ENCODE data around the gene MICALL1.

Gene MICALL1

GRCh38 chr22:37910890-37911672 is 5.0 kb downstream of the MICALL1 start:
- ChIA-PET CTCF (interaction anchor here (1.0 kb wide), 1 partner anchor 23 kb away, joined by 3 read pairs; no protein-coding TSS in a partner anchor), POLR2A (interaction anchor here (0.6 to 1.6 kb wide), 3 partner anchors 12 to 106 kb away, joined by 3 to 6 read pairs (median 4); partner anchors contain the start of genes C22orf23 and POLR2F)
- TF ChIP-seq SUZ12 (IDR thresholded peaks at IDR 0.05): no peak
- TF ChIP-seq, protein P1, sequence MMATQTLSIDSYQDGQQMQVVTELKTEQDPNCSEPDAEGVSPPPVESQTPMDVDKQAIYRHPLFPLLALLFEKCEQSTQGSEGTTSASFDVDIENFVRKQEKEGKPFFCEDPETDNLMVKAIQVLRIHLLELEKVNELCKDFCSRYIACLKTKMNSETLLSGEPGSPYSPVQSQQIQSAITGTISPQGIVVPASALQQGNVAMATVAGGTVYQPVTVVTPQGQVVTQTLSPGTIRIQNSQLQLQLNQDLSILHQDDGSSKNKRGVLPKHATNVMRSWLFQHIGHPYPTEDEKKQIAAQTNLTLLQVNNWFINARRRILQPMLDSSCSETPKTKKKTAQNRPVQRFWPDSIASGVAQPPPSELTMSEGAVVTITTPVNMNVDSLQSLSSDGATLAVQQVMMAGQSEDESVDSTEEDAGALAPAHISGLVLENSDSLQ (IDR thresholded peaks at IDR 0.05): no peak
- no peak for TF ChIP-seq FOXK2 (IDR thresholded peaks at IDR 0.05)
- no peak for TF ChIP-seq FOXM1 (IDR thresholded peaks at IDR 0.05; ENCODE audit: borderline replicate concordance)
- no peak for TF ChIP-seq FOXA1 (IDR thresholded peaks at IDR 0.05)
- no peak for TF ChIP-seq NFRKB (IDR thresholded peaks at IDR 0.05)
- TF ChIP-seq BHLHE40 (IDR thresholded peaks at IDR 0.05; ENCODE audit: borderline replicate concordance): no peak
- no peak for TF ChIP-seq ZNF384 (IDR thresholded peaks at IDR 0.05)
- no peak for TF ChIP-seq L3MBTL2 (conservative IDR thresholded peaks at IDR 0.05)
- TF ChIP-seq CTBP1 (IDR thresholded peaks at IDR 0.05; ENCODE audit: borderline replicate concordance): no peak
- TF ChIP-seq SP1 (IDR thresholded peaks at IDR 0.05): no peak
- no peak for TF ChIP-seq HDGF (IDR thresholded peaks at IDR 0.05; ENCODE audit: borderline replicate concordance)
- TF ChIP-seq ARNT (IDR thresholded peaks at IDR 0.05): no peak
- no peak for TF ChIP-seq TARDBP (IDR thresholded peaks at IDR 0.05)
- TF ChIP-seq LEF1 (IDR thresholded peaks at IDR 0.05; ENCODE audit: borderline replicate concordance): no peak
- no peak for TF ChIP-seq ELF4 (IDR thresholded peaks at IDR 0.05)
- no peak for DNase-seq (ENCODE audit: extremely low spot score)

DNA sequence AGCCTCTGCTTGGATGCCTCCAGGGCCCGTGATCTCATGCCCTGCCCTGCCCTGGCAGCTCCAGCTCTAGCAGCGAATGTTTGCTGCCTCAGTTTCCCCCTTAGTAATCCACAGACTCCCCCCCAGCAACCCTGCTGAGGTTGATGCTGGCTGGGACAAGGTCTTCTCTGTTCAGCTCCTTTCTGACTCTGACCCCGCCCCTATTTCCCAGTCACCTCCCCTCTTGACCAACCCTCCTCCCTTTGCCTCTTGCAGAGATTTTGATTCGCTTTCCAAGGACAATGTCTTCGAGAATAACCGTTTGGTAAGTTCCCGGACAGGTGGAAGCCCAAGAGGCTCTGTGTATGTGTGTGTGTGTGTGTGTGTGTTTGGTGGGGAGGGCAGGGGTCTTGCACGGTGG is 5.6 kb downstream of the MICALL1 start:
- ChIA-PET CTCF (interaction anchor here (1.0 kb wide), 1 partner anchor 23 kb away, joined by 3 read pairs; no protein-coding TSS in a partner anchor), POLR2A (interaction anchor here (1.4 kb wide), 1 partner anchor 107 kb away, joined by 6 read pairs; a partner anchor contains a TSS)
- TF ChIP-seq LEF1 (IDR thresholded peaks at IDR 0.05; ENCODE audit: borderline replicate concordance): no peak
- no peak for TF ChIP-seq CTBP1 (IDR thresholded peaks at IDR 0.05; ENCODE audit: borderline replicate concordance)
- TF ChIP-seq FOXA1 (IDR thresholded peaks at IDR 0.05): no peak
- no peak for TF ChIP-seq ZNF384 (IDR thresholded peaks at IDR 0.05)
- no peak for TF ChIP-seq HDGF (IDR thresholded peaks at IDR 0.05; ENCODE audit: borderline replicate concordance)
- TF ChIP-seq NFRKB (IDR thresholded peaks at IDR 0.05): no peak
- TF ChIP-seq FOXM1 (IDR thresholded peaks at IDR 0.05; ENCODE audit: borderline replicate concordance): no peak
- TF ChIP-seq BHLHE40 (IDR thresholded peaks at IDR 0.05; ENCODE audit: borderline replicate concordance): no peak
- TF ChIP-seq L3MBTL2 (conservative IDR thresholded peaks at IDR 0.05): no peak
- no peak for TF ChIP-seq ARNT (IDR thresholded peaks at IDR 0.05)
- TF ChIP-seq TARDBP (IDR thresholded peaks at IDR 0.05): no peak
- no peak for TF ChIP-seq SP1 (IDR thresholded peaks at IDR 0.05)
- TF ChIP-seq, protein P1 (IDR thresholded peaks at IDR 0.05): no peak
- TF ChIP-seq FOXK2 (IDR thresholded peaks at IDR 0.05): no peak
- DNase-seq (ENCODE audit: extremely low spot score): no peak

DNA sequence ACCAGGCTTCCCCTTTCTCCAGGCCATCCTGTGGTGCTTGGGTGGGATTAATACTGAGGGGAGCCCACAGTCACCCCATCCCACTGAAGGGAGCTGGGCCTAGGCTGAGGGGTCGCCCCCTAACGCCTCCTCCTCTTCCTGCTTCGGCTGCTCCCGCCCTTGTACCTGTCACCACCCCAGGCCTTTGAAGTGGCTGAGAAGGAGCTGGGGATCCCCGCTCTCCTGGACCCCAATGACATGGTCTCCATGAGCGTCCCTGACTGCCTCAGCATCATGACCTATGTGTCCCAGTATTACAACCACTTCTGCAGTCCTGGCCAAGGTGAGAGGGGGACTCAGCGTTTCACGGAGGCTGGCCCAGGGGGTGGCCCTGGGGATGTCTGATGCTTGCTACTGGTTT is 6.1 kb downstream of the MICALL1 start:
- TF ChIP-seq ZNF384 (IDR thresholded peaks at IDR 0.05) (no peak), TARDBP (IDR thresholded peaks at IDR 0.05) (no peak), ELF4 (IDR thresholded peaks at IDR 0.05) (no peak), FOXM1 (IDR thresholded peaks at IDR 0.05; ENCODE audit: borderline replicate concordance) (no peak), FOXK2 (IDR thresholded peaks at IDR 0.05) (no peak), CTBP1 (IDR thresholded peaks at IDR 0.05; ENCODE audit: borderline replicate concordance) (no peak), FOXA1 (IDR thresholded peaks at IDR 0.05) (no peak), LEF1 (IDR thresholded peaks at IDR 0.05; ENCODE audit: borderline replicate concordance) (no peak)
- DNase-seq (ENCODE audit: extremely low spot score): no peak
- ChIA-PET POLR2A (no interaction called here), CTCF (no interaction called here)

GRCh38 chr22:37913233-37913721 is 7.2 kb downstream of the MICALL1 start:
- no peak for DNase-seq (ENCODE audit: extremely low spot score)
- ChIA-PET CTCF (no interaction called here), POLR2A (interaction anchor here (1.2 kb wide), 1 partner anchor 8 kb away, joined by 5 read pairs; no protein-coding TSS in a partner anchor)
- TF ChIP-seq FOXM1 (IDR thresholded peaks at IDR 0.05; ENCODE audit: borderline replicate concordance) (no peak), L3MBTL2 (conservative IDR thresholded peaks at IDR 0.05) (no peak), NFRKB (IDR thresholded peaks at IDR 0.05) (no peak), ARNT (IDR thresholded peaks at IDR 0.05) (no peak), SUZ12 (IDR thresholded peaks at IDR 0.05) (no peak), ELF4 (IDR thresholded peaks at IDR 0.05) (no peak), HDGF (IDR thresholded peaks at IDR 0.05; ENCODE audit: borderline replicate concordance) (no peak), ZNF384 (IDR thresholded peaks at IDR 0.05) (no peak)

- POLR2A ChIA-PET: interaction anchor here (1.3 to 2.8 kb wide), 2 partner anchors 10 kb away, joined by 7 to 8 read pairs; partner anchors contain the start of gene MICALL1
- TF ChIP-seq TARDBP (IDR thresholded peaks at IDR 0.05) (no peak), ARNT (IDR thresholded peaks at IDR 0.05) (no peak), ELF4 (IDR thresholded peaks at IDR 0.05) (no peak), NFRKB (IDR thresholded peaks at IDR 0.05) (no peak), FOXM1 (IDR thresholded peaks at IDR 0.05; ENCODE audit: borderline replicate concordance) (no peak), FOXK2 (IDR thresholded peaks at IDR 0.05) (no peak), ZNF384 (IDR thresholded peaks at IDR 0.05) (no peak), SP1 (IDR thresholded peaks at IDR 0.05) (no peak), BHLHE40 (IDR thresholded peaks at IDR 0.05; ENCODE audit: borderline replicate concordance) (no peak), FOXA1 (IDR thresholded peaks at IDR 0.05) (no peak), LEF1 (IDR thresholded peaks at IDR 0.05; ENCODE audit: borderline replicate concordance) (no peak), SUZ12 (IDR thresholded peaks at IDR 0.05) (no peak), HDGF (IDR thresholded peaks at IDR 0.05; ENCODE audit: borderline replicate concordance) (no peak), CTBP1 (IDR thresholded peaks at IDR 0.05; ENCODE audit: borderline replicate concordance) (no peak), L3MBTL2 (conservative IDR thresholded peaks at IDR 0.05) (no peak)
- TF ChIP-seq, protein P1 (IDR thresholded peaks at IDR 0.05): no peak
- CTCF ChIA-PET: no interaction called here
- no peak for DNase-seq (ENCODE audit: extremely low spot score)
Measured at GRCh38 chr22:37916311-37916710, 10.2 kb downstream of the MICALL1 start.

Data from HEK293T (cell line).